Subcutaneous abdominal adipose tissue (tissue), 5 donors: ENCODE data around the gene EFEMP2.

Experiments
- H3K27ac ChIP-seq: one replicate; pipeline ENCODE4 v1.7.0; 2013; ENCODE audit warnings: low read depth, mild to moderate bottlenecking, inconsistent platforms, low read length, moderate library complexity
- H3K27me3 ChIP-seq, 5 donors: one replicate each; pipeline ENCODE4 v1.7.0; 2013; ENCODE audit warnings: low read length in 5 of 5, inconsistent platforms in 1 of 5; ENCODE audit not compliant: control insufficient read depth in 5 of 5, insufficient read depth in 4 of 5
- H3K36me3 ChIP-seq, 5 donors: one replicate each; pipeline ENCODE4 v1.7.0; 2013; ENCODE audit warnings: low read length in 5 of 5; ENCODE audit not compliant: control insufficient read depth in 5 of 5, insufficient read depth in 5 of 5
- H3K4me1 ChIP-seq, 5 donors: one replicate each; pipeline ENCODE4 v1.7.0; 2013; ENCODE audit warnings: low read length in 5 of 5, mild to moderate bottlenecking in 3 of 5, moderate library complexity in 1 of 5; ENCODE audit not compliant: control insufficient read depth in 5 of 5, insufficient read depth in 5 of 5
- H3K4me3 ChIP-seq, 5 donors: one replicate each; pipeline ENCODE4 v1.7.0; 2013; ENCODE audit warnings: low read length in 5 of 5, low read depth in 1 of 5
- H3K9ac ChIP-seq, 5 donors: one replicate each; pipeline ENCODE4 v1.7.0; 2013; ENCODE audit warnings: low read length in 5 of 5, mild to moderate bottlenecking in 4 of 5, moderate library complexity in 3 of 5
- H3K9me3 ChIP-seq, 5 donors: one replicate each; pipeline ENCODE4 v1.7.0; 2013; ENCODE audit warnings: low read length in 5 of 5; ENCODE audit not compliant: control insufficient read depth in 5 of 5
- donor health status: healthy.
- donor health status: healthy.
- donor health status: healthy.
- donor health status: healthy.
- donor health status: healthy.

The EFEMP2 gene

DNA sequence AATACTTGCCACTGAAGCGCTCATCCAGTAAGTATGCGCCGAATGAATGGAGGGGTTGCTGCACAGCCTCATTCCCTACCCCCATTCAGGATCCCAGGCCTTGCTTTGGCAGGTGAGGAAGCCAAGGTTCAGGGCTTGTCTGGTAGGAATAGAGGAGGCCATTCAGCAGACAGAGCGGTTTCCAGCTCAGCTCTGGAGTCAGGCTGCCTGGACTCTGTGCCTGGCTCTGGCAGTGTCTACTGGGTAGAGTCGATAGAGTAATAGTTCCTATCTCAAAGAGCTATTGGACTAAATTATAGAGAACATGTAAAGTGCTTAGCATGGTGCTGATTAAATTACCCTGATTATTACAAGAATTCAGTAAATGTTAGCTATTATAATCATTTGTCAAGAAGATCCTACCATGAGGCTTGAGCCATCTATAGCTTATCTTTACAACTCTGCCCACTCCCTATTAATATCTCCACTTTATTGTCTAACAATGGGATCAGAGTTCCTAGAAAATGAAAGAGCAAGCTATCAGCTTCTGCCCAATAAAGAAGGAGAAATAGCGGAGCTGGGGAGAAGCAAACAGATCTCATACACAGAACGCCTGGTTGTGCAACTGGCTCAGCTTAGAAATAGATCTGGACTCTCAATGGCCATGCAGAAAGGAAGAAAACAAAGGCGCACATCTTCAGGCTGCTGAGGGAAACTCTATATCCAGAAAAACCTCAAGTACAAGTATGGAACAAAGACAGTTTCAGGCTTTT, 45.4 kb downstream of the EFEMP2 start:
- Histone ChIP-seq H3K4me3 (no peak overlapping the region), H3K27ac (no peak overlapping the region), H3K9ac (peak overlapping the region in 1 of 5 donors; percentile 12), H3K27me3 (peaks cover 0 to 5% (median 0%) of the 10 kb centered on the region in 5 donors), H3K4me1 (no peaks in the 10 kb centered on the region), H3K36me3 (no peaks in the 10 kb centered on the region), H3K9me3 (no peaks in the 10 kb centered on the region)

- H3K9me3 ChIP-seq = no peaks in the 10 kb centered on the region
- no peak overlapping the region for H3K27ac ChIP-seq
- no peaks in the 10 kb centered on the region for H3K36me3 ChIP-seq
- peaks cover 0 to 3% (median 0%) of the 10 kb centered on the region in 5 donors for H3K4me1 ChIP-seq
- no peak overlapping the region for H3K9ac ChIP-seq
- no peak overlapping the region for H3K4me3 ChIP-seq
- H3K27me3 ChIP-seq = peaks cover 0 to 3% (median 0%) of the 10 kb centered on the region in 5 donors
Measured at GRCh38 chr11:65822776-65823528, 49.6 kb downstream of the EFEMP2 start.

GRCh38 chr11:65821107-65821506, 51.5 kb downstream of the EFEMP2 start:
- no peak overlapping the region for H3K4me3 ChIP-seq
- H3K36me3 ChIP-seq = no peaks in the 10 kb centered on the region
- H3K27ac ChIP-seq = no peak overlapping the region
- peak overlapping the region in 1 of 5 donors; percentile 13 for H3K9ac ChIP-seq
- H3K9me3 ChIP-seq = no peaks in the 10 kb centered on the region
- H3K27me3 ChIP-seq = peaks cover 0 to 3% (median 0%) of the 10 kb centered on the region in 5 donors
- H3K4me1 ChIP-seq = peaks cover 0 to 17% (median 16%) of the 10 kb centered on the region in 5 donors

DNA sequence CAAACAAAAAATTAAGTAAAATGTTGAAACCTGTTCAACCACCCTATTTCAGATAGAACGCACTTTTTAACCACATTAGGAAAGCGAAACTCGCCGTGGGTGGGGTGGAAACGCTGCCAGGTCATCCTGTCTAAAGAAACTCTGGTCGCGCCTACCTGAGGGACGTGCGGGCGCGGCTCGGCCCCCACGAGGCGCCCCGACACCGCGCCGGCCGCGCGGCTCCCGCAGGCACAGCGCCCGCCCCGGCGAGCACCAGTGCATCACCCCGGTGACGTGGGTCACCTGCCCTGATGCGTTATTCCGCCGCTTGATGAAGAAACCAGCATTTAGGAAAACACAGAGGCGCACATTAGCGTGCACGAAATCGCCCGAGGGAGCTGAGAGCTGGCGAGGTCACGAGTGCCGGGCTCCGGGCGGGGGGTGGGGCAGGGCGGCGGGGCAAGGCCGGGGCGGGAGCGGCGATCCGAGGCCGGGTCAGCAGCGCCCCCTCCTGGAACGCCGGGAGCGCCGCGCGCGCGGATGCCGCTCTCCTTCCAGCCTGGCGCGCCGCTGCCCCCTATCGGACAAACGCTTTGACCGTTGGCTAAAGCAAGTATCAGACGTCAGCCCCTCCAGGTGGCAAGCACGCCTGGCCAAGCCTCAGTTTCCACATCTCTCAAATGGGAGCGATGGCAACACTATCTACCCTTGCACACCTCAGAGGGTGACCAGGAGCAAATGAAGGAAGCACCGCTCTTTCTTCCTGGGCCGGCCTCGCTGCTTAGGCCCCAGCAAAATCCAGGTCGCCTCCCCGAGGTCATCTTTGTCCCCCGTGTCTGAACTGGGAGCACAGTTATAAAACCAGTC, 54.5 kb downstream of the EFEMP2 start:
- H3K27me3 ChIP-seq = peaks cover 0 to 3% (median 0%) of the 10 kb centered on the region in 5 donors
- H3K27ac ChIP-seq = peak overlapping the region; percentile 88
- H3K4me3 ChIP-seq = peak overlapping the region; percentile 70 to 79 (median 79)
- peaks cover 13 to 41% (median 38%) of the 10 kb centered on the region in 5 donors for H3K4me1 ChIP-seq
- no peaks in the 10 kb centered on the region for H3K9me3 ChIP-seq
- H3K9ac ChIP-seq = peak overlapping the region; percentile 68 to 85 (median 73)
- peaks cover 0 to 2% (median 0%) of the 10 kb centered on the region in 5 donors for H3K36me3 ChIP-seq

DNA sequence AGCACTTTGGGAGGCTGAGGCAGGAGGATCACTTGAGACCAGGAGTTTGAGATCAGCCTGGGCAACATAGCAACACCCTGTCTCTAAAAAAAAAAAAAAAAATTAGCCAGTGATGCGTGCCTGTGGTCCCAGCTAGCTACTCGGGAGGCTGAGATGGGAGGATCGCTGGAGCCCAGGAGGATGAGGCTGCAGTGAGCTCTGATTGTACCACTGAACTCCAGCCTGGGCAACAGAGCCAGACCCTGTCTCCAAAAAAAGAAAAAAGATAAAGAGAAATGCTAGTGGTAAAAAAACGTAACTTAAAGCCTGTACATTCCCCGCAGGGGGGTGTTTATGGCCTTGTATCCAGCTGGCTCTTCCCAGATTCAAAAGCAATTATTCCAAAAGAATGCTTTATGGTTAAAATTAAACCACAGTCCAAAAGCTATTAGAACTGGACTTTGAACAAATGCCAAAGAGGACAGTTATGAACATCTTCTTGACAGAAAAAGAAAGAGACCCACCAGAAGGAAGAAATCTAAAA, 55.2 kb downstream of the EFEMP2 start:
- Histone ChIP-seq H3K27ac (peak overlapping the region; percentile 88), H3K4me3 (peak overlapping the region; percentile 70 to 79 (median 79)), H3K9me3 (no peaks in the 10 kb centered on the region), H3K36me3 (peaks cover 0 to 2% (median 0%) of the 10 kb centered on the region in 5 donors), H3K9ac (peak overlapping the region; percentile 68 to 85 (median 73)), H3K4me1 (peaks cover 14 to 48% (median 44%) of the 10 kb centered on the region in 5 donors), H3K27me3 (peaks cover 0 to 3% (median 0%) of the 10 kb centered on the region in 5 donors)

DNA sequence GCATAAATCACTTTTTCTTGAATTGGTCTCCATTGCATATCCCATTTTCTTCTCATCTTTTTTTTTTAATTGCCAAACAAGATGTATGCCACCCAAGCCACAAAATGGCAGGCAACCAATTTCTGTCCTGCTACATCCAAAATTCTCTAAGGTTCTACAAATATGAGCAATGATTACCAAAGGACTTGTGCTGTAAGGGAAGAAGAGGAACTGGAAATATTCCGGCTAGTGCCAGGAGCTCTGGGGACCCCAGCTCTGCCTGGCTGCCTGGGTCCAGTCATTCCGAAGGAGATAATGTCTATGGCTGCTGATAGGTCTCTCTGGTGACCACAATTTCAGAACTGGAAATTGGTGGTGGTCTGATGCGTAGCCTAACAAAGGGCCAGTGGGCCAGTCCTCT, 55.9 kb downstream of the EFEMP2 start:
- Histone ChIP-seq H3K36me3 (peaks cover 0 to 2% (median 0%) of the 10 kb centered on the region in 5 donors), H3K4me1 (peaks cover 21 to 55% (median 50%) of the 10 kb centered on the region in 5 donors), H3K4me3 (peak overlapping the region in 2 of 5 donors; percentile 0 to 79), H3K9me3 (no peaks in the 10 kb centered on the region), H3K27me3 (peaks cover 0 to 4% (median 0%) of the 10 kb centered on the region in 5 donors), H3K9ac (peak overlapping the region in 1 of 5 donors; percentile 39), H3K27ac (peak overlapping the region; percentile 88)
